Measurements from ENCODE around the gene TMTC1.

Gene TMTC1

GRCh38 chr12:29778531-29778930, 5.2 kb downstream of the TMTC1 start:
- DNase-seq = no peak

GRCh38 chr12:29773076-29773475, 10.7 kb downstream of the TMTC1 start:
- no peak for DNase-seq

- no peak for DNase-seq
Observed at GRCh38 chr12:29771786-29772185, 12.0 kb downstream of the TMTC1 start.

- DNase-seq = no peak
Observed at GRCh38 chr12:29771165-29771564, 12.6 kb downstream of the TMTC1 start.

- DNase-seq = no peak
Observed at GRCh38 chr12:29769162-29769858, 14.4 kb downstream of the TMTC1 start.

GRCh38 chr12:29768372-29768771, 15.4 kb downstream of the TMTC1 start:
- no peak for DNase-seq

- DNase-seq = no peak
Observed at GRCh38 chr12:29763301-29763683, 20.4 kb downstream of the TMTC1 start.

GRCh38 chr12:29762637-29763300, 21.0 kb downstream of the TMTC1 start:
- no peak for DNase-seq

- no peak for DNase-seq
Observed at GRCh38 chr12:29759950-29760349, 23.8 kb downstream of the TMTC1 start.

GRCh38 chr12:29756741-29757390, 26.9 kb downstream of the TMTC1 start:
- DNase-seq = no peak

- DNase-seq = no peak
Observed at GRCh38 chr12:29754235-29755189, 29.2 kb downstream of the TMTC1 start.

GRCh38 chr12:29752121-29752520, 31.6 kb downstream of the TMTC1 start:
- DNase-seq = no peak

- no peak for DNase-seq
Observed at GRCh38 chr12:29751676-29752075, 32.1 kb downstream of the TMTC1 start.

GRCh38 chr12:29750928-29751220, 32.9 kb downstream of the TMTC1 start:
- no peak for DNase-seq

GRCh38 chr12:29750131-29750927, 33.4 kb downstream of the TMTC1 start:
- DNase-seq = no peak

GRCh38 chr12:29744365-29744764, 39.4 kb downstream of the TMTC1 start:
- DNase-seq = no peak

- no peak for DNase-seq
Observed at GRCh38 chr12:29743801-29744200, 39.9 kb downstream of the TMTC1 start.

- DNase-seq = no peak
Observed at GRCh38 chr12:29743077-29743476, 40.7 kb downstream of the TMTC1 start.

GRCh38 chr12:29742646-29743045, 41.1 kb downstream of the TMTC1 start:
- no peak for DNase-seq

GRCh38 chr12:29741342-29742241, 42.1 kb downstream of the TMTC1 start:
- no peak for DNase-seq

GRCh38 chr12:29739279-29739991, 44.3 kb downstream of the TMTC1 start:
- no peak for DNase-seq

Measured in NCI-H1417 treated with DMSO at 0.1 percent for 48 hours (cell line).